Gastrocnemius medialis (tissue), 4 donors: ENCODE results near the gene RFNG. TPM values are rescaled to one million over a fixed set of nuclear protein-coding genes. Genes with fewer than 3 reads are reported as not detected.

Experiments used
- ATAC-seq, 2 donors: fragments of 150-250 bp; one replicate each; pipeline ENCODE4 v1.9.1; 2016
- DNase-seq, 2 donors: peaks; one replicate each; pipeline ENCODE4 v3.0.0-alpha.2; 2019
- H3K27ac ChIP-seq, 4 donors: fragments of 200-600 bp; sonication (generic); 1 replicate in 1 of 4; 2 replicates in 3 of 4; pipeline ENCODE4 v1.5.1; 2016 to 2018; ENCODE audit warnings: mild to moderate bottlenecking in 2 of 4, moderate library complexity in 1 of 4
- H3K27me3 ChIP-seq, 3 donors: fragments of 200-600 bp; sonication (generic) in 2 of 3; 1 replicate in 1 of 3; 2 replicates in 2 of 3; pipeline versions ENCODE4 v1.5.1 to v1.6.0; 2016 to 2019; ENCODE audit warnings: mild to moderate bottlenecking in 1 of 3, moderate library complexity in 1 of 3
- H3K36me3 ChIP-seq, 2 donors: fragments of 200-600 bp; sonication (generic) in 1 of 2; one replicate each; pipeline ENCODE4 v1.5.1; 2017 to 2018
- H3K4me1 ChIP-seq, 2 donors: fragments of 200-600 bp; sonication (generic) in 1 of 2; one replicate each; pipeline ENCODE4 v1.5.1; 2016 to 2017; ENCODE audit warnings: mild to moderate bottlenecking in 2 of 2
- H3K4me3 ChIP-seq, 4 donors: fragments of 200-600 bp; sonication (generic) in 3 of 4; 1 replicate in 1 of 4; 2 replicates in 3 of 4; pipeline ENCODE4 v1.5.1; 2016 to 2019; ENCODE audit warnings: mild to moderate bottlenecking in 2 of 4
- H3K9me3 ChIP-seq, 3 donors: fragments of 200-600 bp; sonication (generic) in 2 of 3; 1 replicate in 1 of 3; 2 replicates in 2 of 3; pipeline ENCODE4 v1.5.1; 2016 to 2019
- CTCF ChIP-seq, 5 experiments: fragments of 450-650 bp in 3 of 5; fragments of 200-600 bp in 2 of 5; sonication (generic) in 2 of 5; IDR thresholded peaks in 4 of 5; conservative IDR thresholded peaks in 1 of 5; 1 replicate in 4 of 5; 2 replicates in 1 of 5; pipeline ENCODE4 v1.5.1; 2016 to 2019; ENCODE audit warnings: antibody characterized with exemption in 5 of 5, mild to moderate bottlenecking in 3 of 5, moderate library complexity in 3 of 5
- POLR2A ChIP-seq, 2 donors: fragments of 450-650 bp; IDR thresholded peaks; one replicate each; pipeline ENCODE4 v1.6.1; 2017; ENCODE audit warnings: antibody characterized with exemption in 2 of 2, mild to moderate bottlenecking in 2 of 2, moderate library complexity in 2 of 2
- in situ Hi-C, 4 donors: fragments of 200-750 bp; cut with MboI; loops; one replicate each; pipeline versions ENCODE4 v1.15.0 to v1.8.0; 2017; ENCODE audit warnings: low sequenced_read_pairs in 4 of 4
- intact Hi-C: fragments of 100-400 bp; cut with DNase I; formaldehyde crosslinking; loops from one replicate; pipeline ENCODE4 v1.15.1; 2023; ENCODE audit warnings: low total_unique reads
- total RNA-seq, 4 donors: library from RNA; depleted of rRNA; stranded (reverse); fragments of >200 nt; gene quantifications; one replicate each; pipeline versions ENCODE4 v1.1.0 to v1.2.3, GENCODE V29; 2016

RFNG gene
- total RNA-seq, 4 donors from 2014 or later, result 29.6 to 64.9 (median 49.1) TPM

DNA sequence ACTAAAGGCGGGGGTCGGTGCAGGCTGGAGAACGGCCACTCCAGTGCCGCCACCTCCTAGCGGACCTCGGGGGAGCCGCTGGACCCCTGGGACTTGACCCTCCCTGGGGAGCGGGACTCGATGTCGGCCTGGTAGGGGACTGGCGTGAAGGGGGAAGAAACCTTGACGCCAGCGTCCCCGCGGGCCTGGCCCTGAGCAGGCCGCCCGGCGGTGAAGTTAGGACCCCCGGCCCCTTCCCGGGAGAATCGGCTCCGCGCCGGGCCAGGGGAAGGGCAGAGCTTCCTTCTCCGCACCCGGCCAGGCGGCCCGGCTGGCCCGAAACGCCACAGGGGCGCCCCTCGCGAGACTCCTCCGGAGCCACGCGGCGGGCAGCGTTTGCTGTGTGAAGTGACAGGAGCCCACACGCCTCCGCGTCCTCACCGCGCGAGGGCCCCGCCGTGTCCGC lies 13.6 kb upstream of the RFNG start:
- DNase-seq (no peak), ATAC-seq (peak; percentile 15 to 51)
- TF ChIP-seq CTCF (IDR thresholded peaks at IDR 0.05 in 4 of 5, conservative IDR thresholded peaks at IDR 0.05 in 1 of 5) (no peak), POLR2A (IDR thresholded peaks at IDR 0.05) (no peak)
- Histone ChIP-seq H3K36me3 (peaks cover 0 to 30% of the 10 kb centered on the region in 2 donors), H3K4me3 (peak overlapping the region; percentile 87 to 96 (median 90)), H3K27me3 (no peaks in the 10 kb centered on the region), H3K27ac (peak overlapping the region; percentile 80 to 93 (median 84)), H3K4me1 (peaks cover 13 to 27% of the 10 kb centered on the region in 2 donors), H3K9me3 (no peaks in the 10 kb centered on the region)
- in situ Hi-C loops, result no loop called here
- intact Hi-C loops, result no loop called here

DNA sequence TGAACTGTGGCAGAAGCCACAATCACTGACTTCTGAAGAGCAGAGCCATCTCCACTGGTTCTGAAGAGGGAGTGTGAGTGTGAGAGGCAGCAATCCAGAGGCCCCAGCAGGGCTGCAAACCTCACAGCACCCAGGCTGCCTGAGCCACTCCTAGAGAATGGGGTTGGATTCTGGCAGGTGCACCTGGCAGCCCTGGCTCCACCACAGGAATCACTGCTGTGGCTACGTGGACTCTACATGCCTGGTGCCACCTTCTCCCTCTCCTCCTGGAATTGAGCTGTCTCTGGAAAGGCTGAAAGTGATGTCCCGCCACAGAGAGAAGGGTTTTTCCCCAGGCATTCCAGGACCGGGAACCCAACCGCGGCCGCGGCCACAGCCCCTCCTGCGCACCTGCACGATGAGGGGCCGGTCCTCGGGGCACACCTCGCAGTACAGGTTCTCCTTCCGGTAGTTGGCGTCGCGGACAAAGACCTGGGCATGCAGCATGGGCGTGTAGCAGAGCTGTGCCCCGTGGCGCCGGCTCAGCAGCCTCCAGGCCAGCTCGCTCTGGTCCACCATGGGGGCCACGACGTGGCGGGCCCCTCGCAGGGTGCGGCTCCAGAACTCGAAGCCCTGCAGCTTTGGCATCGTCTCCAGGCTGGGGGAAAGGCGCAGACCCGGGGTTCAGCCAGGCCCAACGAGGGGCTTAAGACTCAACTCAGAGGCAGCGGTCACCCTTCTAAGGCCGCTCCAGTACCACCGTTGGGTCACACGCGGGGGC lies 13.0 kb upstream of the RFNG start:
- intact Hi-C loops, result no loop called here
- Histone ChIP-seq H3K36me3 (peaks cover 0 to 36% of the 10 kb centered on the region in 2 donors), H3K27me3 (no peaks in the 10 kb centered on the region), H3K27ac (peak overlapping the region; percentile 80 to 93 (median 84)), H3K9me3 (no peaks in the 10 kb centered on the region), H3K4me1 (peaks cover 13 to 27% of the 10 kb centered on the region in 2 donors), H3K4me3 (peak overlapping the region; percentile 87 to 96 (median 90))
- TF ChIP-seq CTCF (IDR thresholded peaks at IDR 0.05 in 4 of 5, conservative IDR thresholded peaks at IDR 0.05 in 1 of 5), result no peak
- no peak for TF ChIP-seq POLR2A (IDR thresholded peaks at IDR 0.05)
- in situ Hi-C loops, result no loop called here
- DNase-seq (no peak), ATAC-seq (no peak)

DNA sequence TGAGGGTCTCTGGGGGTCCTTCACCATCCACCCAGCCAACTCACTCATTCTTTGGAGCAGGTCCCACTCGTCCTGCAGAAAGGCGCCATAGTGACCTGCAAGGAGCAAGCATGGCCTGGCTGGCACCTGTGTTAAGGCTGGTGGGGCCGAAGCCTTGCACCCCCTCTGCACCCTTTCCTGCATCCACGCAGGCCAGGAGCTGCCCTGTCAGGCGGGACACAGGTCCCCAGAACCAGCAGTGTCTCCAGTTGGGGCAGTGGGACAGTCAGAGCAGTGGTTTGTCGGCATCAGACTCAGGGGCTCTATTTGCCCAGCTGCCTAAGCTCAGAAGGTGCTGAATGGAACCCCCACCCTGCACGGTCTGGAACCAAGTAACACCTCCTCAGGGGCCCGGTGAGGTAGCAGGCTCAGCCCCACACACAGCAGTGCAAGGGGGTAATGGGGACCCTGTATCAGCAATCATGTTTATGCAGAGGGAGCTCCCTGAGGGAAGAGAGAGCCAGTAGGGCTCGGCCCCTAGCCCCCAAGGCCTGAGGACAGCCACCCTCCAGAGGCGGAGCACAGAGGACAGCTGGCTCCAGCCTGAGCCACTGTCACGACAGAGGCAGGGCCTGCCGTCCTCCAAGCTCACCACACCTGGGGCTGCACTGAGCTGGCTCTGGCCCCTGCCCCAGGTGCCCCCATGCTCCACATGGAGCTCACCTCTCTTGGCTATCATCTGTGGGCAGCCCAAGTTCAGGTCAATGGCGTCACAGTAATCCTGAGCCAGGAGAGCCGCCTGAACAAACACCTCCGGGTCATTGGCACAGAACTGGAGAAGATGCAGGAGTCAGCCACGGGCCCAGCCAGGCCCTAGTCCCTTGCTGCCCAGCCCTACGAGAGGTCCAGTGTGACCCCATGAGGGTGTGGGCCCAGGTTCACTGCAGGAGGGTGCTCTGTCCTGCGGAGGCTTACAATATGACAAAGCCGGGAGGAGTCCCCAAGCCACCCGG lies 12.1 kb upstream of the RFNG start:
- in situ Hi-C loops, result no loop called here

DNA sequence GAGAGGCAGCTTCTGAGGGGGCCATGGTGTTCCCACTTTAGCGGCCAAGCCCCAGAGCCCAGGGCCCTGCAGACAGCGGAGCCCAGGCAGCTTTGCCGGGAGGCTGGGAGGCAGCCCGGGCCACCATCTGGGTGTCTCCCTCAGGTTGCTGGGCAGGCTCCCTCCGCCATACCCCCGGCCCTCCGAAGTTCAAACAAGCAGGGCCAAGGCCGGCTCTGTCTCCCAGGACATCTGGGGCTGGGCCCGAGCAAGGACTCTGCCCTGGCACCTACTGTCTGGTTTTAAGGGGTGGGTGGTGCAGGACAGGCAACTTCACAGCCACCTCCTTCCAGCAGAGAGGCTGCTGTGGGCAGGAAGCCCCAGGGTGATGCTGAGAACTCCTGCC lies 11.4 kb upstream of the RFNG start:
- intact Hi-C loops, result no loop called here

More for the DNA sequence above, 12.1 kb upstream of the RFNG start:
- Histone ChIP-seq H3K27ac (peak overlapping the region in 1 of 4 donors; percentile 93), H3K36me3 (peaks cover 0 to 42% of the 10 kb centered on the region in 2 donors), H3K27me3 (no peaks in the 10 kb centered on the region), H3K4me3 (peak overlapping the region in 2 of 4 donors; percentile 90), H3K9me3 (no peaks in the 10 kb centered on the region), H3K4me1 (peaks cover 13 to 27% of the 10 kb centered on the region in 2 donors)
- no peak for DNase-seq
- TF ChIP-seq POLR2A (IDR thresholded peaks at IDR 0.05) (no peak), CTCF (IDR thresholded peaks at IDR 0.05 in 4 of 5, conservative IDR thresholded peaks at IDR 0.05 in 1 of 5) (no peak)
- no peak for ATAC-seq
- intact Hi-C loops, result no loop called here

More for the DNA sequence above, 11.4 kb upstream of the RFNG start:
- in situ Hi-C loops, result no loop called here
- peaks cover 0 to 50% of the 10 kb centered on the region in 2 donors for H3K36me3 ChIP-seq
- H3K27ac ChIP-seq, result no peak overlapping the region
- TF ChIP-seq POLR2A (IDR thresholded peaks at IDR 0.05), result no peak
- H3K4me1 ChIP-seq, result peaks cover 13 to 27% of the 10 kb centered on the region in 2 donors
- ATAC-seq, result no peak
- H3K27me3 ChIP-seq, result no peaks in the 10 kb centered on the region
- no peak for DNase-seq
- no peaks in the 10 kb centered on the region for H3K9me3 ChIP-seq
- no peak overlapping the region for H3K4me3 ChIP-seq
